Mucosa of descending colon (tissue), 3 donors: ENCODE measurements around the gene POLR2C. TPM values are rescaled to one million over a fixed set of nuclear protein-coding genes. Genes with fewer than 3 reads are reported as not detected.
A peak's percentile ranks its signal among the peaks of the same experiment; 100 is the strongest.

Experiments
- ATAC-seq: fragments of 200-7000 bp; cut with Tn5 transposase; one replicate; pipeline ENCODE4 v1.9.1; 2020; ENCODE audit warnings: mild to moderate bottlenecking, moderate library complexity
- DNase-seq, 3 donors: peaks; one replicate each; pipeline ENCODE4 v3.0.0-alpha.2; 2020
- H3K36me3 ChIP-seq: fragments of 200-600 bp; one replicate; pipeline ENCODE4 v1.8.0; 2021; ENCODE audit warnings: low read depth, mild to moderate bottlenecking
- H3K4me1 ChIP-seq: fragments of 200-600 bp; one replicate; pipeline ENCODE4 v1.8.0; 2021; ENCODE audit warnings: low read depth, mild to moderate bottlenecking
- H3K4me3 ChIP-seq: fragments of 200-600 bp; one replicate; pipeline ENCODE4 v1.8.0; 2021; ENCODE audit warnings: mild to moderate bottlenecking
- H3K9me3 ChIP-seq: fragments of 200-600 bp; one replicate; pipeline ENCODE4 v1.8.0; 2021; ENCODE audit warnings: mild to moderate bottlenecking
- CTCF ChIP-seq: fragments of 200-600 bp; IDR thresholded peaks from one replicate; pipeline ENCODE4 v1.8.0; 2022; ENCODE audit warnings: antibody characterized with exemption, mild to moderate bottlenecking
- intact Hi-C, 2 donors: fragments of 100-400 bp; cut with DNase I in 1 of 2; cut with micrococcal nuclease in 1 of 2; formaldehyde crosslinking; loops; one replicate each; pipeline versions ENCODE4 v1.11.0 to v1.11.1; 2022; cut with DNase I, micrococcal nuclease
- total RNA-seq, 3 donors: library from RNA; stranded (reverse); fragmentation: NEBNext Ultra II Directional in 2 of 3; extraction: Animal tissue kit (Norgen Biotek cat#: 25700) in 2 of 3; gene quantifications; one replicate each; pipeline versions ENCODE4 v1.2.1 to v1.2.4, GENCODE V29; 2021 to 2023
- donor health status: DM: no; HTN: no; CAD: no; lungs with moderate emphysema.
- donor health status: DM: no; HTN: no; CAD: no.
- donor health status: DM: no; HTN: yes; CAD: no.

Gene POLR2C
- total RNA-seq, 3 donors from 2014 or later = 50.0 to 51.3 (median 51.0) TPM

DNA sequence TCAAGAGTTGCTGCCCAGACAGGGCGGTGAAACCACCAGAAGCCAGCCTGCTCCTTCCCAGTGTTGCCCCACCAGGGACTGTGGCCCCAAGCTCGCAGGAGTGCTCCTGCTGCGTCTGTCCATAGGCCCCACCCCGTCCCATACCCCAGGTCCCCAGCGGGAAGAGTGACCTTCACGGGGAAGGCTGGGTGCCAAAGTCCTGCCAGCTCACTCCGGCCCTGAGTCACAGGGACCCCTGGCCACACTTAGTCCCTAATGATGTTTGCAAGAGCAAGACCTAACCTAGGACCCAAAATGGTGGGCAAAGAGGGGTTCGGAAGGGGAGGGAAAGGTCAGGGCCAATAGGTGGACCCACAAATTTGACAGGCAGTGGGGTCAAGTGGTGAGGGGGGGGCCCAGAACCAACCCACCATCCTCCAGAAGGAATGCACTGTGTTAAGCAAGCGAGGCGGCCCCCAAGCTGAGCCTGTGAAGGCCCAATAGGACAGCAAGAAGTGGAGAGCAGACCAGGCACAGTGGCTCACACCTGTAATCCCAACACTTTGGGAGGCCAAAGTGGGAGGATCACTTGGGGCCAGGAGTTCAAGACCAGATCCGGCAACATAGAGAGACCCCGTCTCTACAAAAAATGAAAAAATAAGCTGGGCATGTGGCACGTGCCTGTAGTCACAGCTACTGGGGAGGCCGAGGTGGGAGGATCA, 20.5 kb downstream of the POLR2C start:
- peaks cover 31% of the 10 kb centered on the region for H3K4me1 ChIP-seq
- peak in 1 of 3 donors; percentile 33 for DNase-seq
- no peak for ATAC-seq
- no peaks in the 10 kb centered on the region for H3K9me3 ChIP-seq
- H3K4me3 ChIP-seq = no peak overlapping the region
- intact Hi-C loops = no loop called here
- H3K36me3 ChIP-seq = no peaks in the 10 kb centered on the region
- TF ChIP-seq CTCF = no peak

GRCh38 chr16:57483725-57484514, 21.4 kb downstream of the POLR2C start:
- no peak for TF ChIP-seq CTCF
- DNase-seq = no peak
- ATAC-seq = no peak
- Histone ChIP-seq H3K4me1 (peaks cover 27% of the 10 kb centered on the region), H3K9me3 (no peaks in the 10 kb centered on the region), H3K36me3 (no peaks in the 10 kb centered on the region), H3K4me3 (no peak overlapping the region)
- intact Hi-C loops = no loop called here

- Histone ChIP-seq H3K4me1 (peaks cover 23% of the 10 kb centered on the region), H3K9me3 (no peaks in the 10 kb centered on the region), H3K4me3 (no peak overlapping the region), H3K36me3 (no peaks in the 10 kb centered on the region)
- intact Hi-C loops = no loop called here
- TF ChIP-seq CTCF = no peak
- no peak for DNase-seq
- no peak for ATAC-seq
These were observed 22.1 kb downstream of the POLR2C start for GRCh38 chr16:57484515-57485005.

- peak; percentile 60 to 81 (median 80) for DNase-seq
- no peaks in the 10 kb centered on the region for H3K36me3 ChIP-seq
- peaks cover 21% of the 10 kb centered on the region for H3K4me1 ChIP-seq
- peak overlapping the region; percentile 74 for H3K4me3 ChIP-seq
- ATAC-seq = peak; percentile 70
- intact Hi-C loops = no loop called here
- no peak for TF ChIP-seq CTCF
- no peaks in the 10 kb centered on the region for H3K9me3 ChIP-seq
These were observed 22.8 kb downstream of the POLR2C start for GRCh38 chr16:57485091-57485915.
